Heart left ventricle (tissue), 13 donors: ENCODE measurements around the gene PSMG1.

Source experiments
- POLR2A ChIP-seq, 2 donors: fragments of 450-650 bp; IDR thresholded peaks; one replicate each; pipeline ENCODE4 v1.6.1; 2017; ENCODE audit warnings: antibody characterized with exemption in 2 of 2, mild to moderate bottlenecking in 2 of 2, moderate library complexity in 2 of 2
- TF ChIP-seq, protein P1 (sequence below), 12 donors: fragments of 200-600 bp; sonication (generic) in 4 of 12; IDR thresholded peaks; one replicate each; pipeline versions ENCODE4 v1.5.0 to v1.8.0; 2018 to 2022; ENCODE audit warnings: antibody characterized with exemption in 12 of 12, mild to moderate bottlenecking in 5 of 12
- donor health status: ischemic (EF 13 %, LVEDD 7.1; RV severe dilation, severe dysfunction).
- donor health status: DM: no; HTN: yes; CAD: no.
- donor health status: DM: no; HTN: no; CAD: no.
- donor health status: ischemic (EF 25% LVEDD 6.9; RV normal size, moderate dysfunction).
- donor health status: ischemic (EF 25% LVEDD 5.7; RV mildly dilated, moderate dysfunction).
- donor health status: ischemic (EF 35%, LVEDD 5.7; RV mildly dilated, moderate dysfunction).
- donor health status: nonischemic (EF 11% LVEDD 7.7; RV severe dilation, severe dysfunction).
- donor health status: DM: yes; HTN: yes; CAD: no.
- donor health status: PGD.
- donor health status: ischemic (EF 29% LVEDD 5.4; RV normal size, mild dysfunction).
- donor health status: nonischemic (EF 23%, LVEDD 6.1; RV moderate dilation, normal function).

- TF ChIP-seq, protein P1, sequence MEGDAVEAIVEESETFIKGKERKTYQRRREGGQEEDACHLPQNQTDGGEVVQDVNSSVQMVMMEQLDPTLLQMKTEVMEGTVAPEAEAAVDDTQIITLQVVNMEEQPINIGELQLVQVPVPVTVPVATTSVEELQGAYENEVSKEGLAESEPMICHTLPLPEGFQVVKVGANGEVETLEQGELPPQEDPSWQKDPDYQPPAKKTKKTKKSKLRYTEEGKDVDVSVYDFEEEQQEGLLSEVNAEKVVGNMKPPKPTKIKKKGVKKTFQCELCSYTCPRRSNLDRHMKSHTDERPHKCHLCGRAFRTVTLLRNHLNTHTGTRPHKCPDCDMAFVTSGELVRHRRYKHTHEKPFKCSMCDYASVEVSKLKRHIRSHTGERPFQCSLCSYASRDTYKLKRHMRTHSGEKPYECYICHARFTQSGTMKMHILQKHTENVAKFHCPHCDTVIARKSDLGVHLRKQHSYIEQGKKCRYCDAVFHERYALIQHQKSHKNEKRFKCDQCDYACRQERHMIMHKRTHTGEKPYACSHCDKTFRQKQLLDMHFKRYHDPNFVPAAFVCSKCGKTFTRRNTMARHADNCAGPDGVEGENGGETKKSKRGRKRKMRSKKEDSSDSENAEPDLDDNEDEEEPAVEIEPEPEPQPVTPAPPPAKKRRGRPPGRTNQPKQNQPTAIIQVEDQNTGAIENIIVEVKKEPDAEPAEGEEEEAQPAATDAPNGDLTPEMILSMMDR (IDR thresholded peaks at IDR 0.05) = no peak
- no peak for TF ChIP-seq POLR2A (IDR thresholded peaks at IDR 0.05)
Observed at GRCh38 chr21:39150316-39150715, 32.9 kb downstream of the PSMG1 start.
